Right lobe of liver (tissue), 4 donors: ENCODE measurements around the gene HDAC4.

Source experiments
- POLR2A ChIP-seq: fragments of 450-650 bp; IDR thresholded peaks from one replicate; pipeline ENCODE4 v1.6.1; 2017; ENCODE audit warnings: antibody characterized with exemption, mild to moderate bottlenecking
- TF ChIP-seq, protein P1 (sequence below), 4 donors: fragments of 200-600 bp in 3 of 4; fragments of 450-650 bp in 1 of 4; IDR thresholded peaks; one replicate each; pipeline versions ENCODE4 v1.5.1 to v1.8.0; 2016 to 2022; ENCODE audit warnings: antibody characterized with exemption in 4 of 4, mild to moderate bottlenecking in 2 of 4
- donor health status: DM: no; HTN: no; CAD: no.
- donor health status: DM: no; HTN: no; CAD: no.
- donor health status: DM: no; HTN: yes; CAD: no.

GRCh38 chr2:239208465-239209180 is 192.2 kb downstream of the HDAC4 start:
- TF ChIP-seq, protein P1, sequence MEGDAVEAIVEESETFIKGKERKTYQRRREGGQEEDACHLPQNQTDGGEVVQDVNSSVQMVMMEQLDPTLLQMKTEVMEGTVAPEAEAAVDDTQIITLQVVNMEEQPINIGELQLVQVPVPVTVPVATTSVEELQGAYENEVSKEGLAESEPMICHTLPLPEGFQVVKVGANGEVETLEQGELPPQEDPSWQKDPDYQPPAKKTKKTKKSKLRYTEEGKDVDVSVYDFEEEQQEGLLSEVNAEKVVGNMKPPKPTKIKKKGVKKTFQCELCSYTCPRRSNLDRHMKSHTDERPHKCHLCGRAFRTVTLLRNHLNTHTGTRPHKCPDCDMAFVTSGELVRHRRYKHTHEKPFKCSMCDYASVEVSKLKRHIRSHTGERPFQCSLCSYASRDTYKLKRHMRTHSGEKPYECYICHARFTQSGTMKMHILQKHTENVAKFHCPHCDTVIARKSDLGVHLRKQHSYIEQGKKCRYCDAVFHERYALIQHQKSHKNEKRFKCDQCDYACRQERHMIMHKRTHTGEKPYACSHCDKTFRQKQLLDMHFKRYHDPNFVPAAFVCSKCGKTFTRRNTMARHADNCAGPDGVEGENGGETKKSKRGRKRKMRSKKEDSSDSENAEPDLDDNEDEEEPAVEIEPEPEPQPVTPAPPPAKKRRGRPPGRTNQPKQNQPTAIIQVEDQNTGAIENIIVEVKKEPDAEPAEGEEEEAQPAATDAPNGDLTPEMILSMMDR (IDR thresholded peaks at IDR 0.05) = no peak
- TF ChIP-seq POLR2A = no peak
